NCI-H2107 treated with DMSO at 0.1 percent for 48 hours (cell line): ENCODE results near the gene COLQ.
"Not testable (repeated sequence)": the region's sequence is repeated elsewhere in the genome, so short reads cannot be mapped to it uniquely, and the experiment has no call there.

Experiments
- DNase-seq: peaks from one replicate; lab custom pipeline; 2025; ENCODE audit not compliant: unreplicated experiment; lab: John Stamatoyannopoulos, UW

Gene COLQ

GRCh38 chr3:15430624-15431023 is 90.9 kb downstream of the COLQ start:
- DNase-seq: no peak

GRCh38 chr3:15429080-15429479 is 92.4 kb downstream of the COLQ start:
- no peak for DNase-seq

GRCh38 chr3:15428539-15428938 is 93.0 kb downstream of the COLQ start:
- DNase-seq: no peak

DNA sequence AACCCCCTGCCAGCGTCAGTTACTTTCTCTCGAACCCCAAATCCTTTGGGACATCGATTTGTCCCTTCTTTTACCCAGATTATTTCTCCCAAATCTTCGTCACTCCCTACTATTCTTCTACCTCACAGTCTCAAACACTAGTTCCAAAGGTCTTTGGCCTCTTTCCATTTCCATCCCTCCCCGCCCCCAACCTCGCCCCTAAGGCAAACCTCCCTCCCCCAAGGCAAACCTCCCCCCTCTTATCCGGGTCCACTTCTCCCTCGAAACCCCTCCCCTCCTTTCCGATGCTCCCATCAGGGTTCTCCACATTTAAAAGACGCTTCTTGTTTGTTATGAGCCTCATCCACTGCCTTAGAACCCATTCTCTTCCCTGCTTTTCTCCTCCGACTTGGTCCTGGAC is 93.5 kb downstream of the COLQ start:
- DNase-seq: no peak

GRCh38 chr3:15427182-15427880 is 94.2 kb downstream of the COLQ start, which contains the start of the genes EAF1 and METTL6:
Gene EAF1, plus strand, starts transcription at chr3:15427598. Its CDS starts 182 bp downstream, at chr3:15427780.
Gene METTL6, minus strand, starts transcription at chr3:15427544. Its CDS starts 1,033 bp downstream, at chr3:15426511.
- DNase-seq: peak; percentile 17

- no peak for DNase-seq
These were observed 94.9 kb downstream of the COLQ start for GRCh38 chr3:15426579-15427118.

GRCh38 chr3:15420871-15421270 is 100.6 kb downstream of the COLQ start:
- DNase-seq: no peak

GRCh38 chr3:15410966-15411365 is 110.5 kb downstream of the COLQ start:
- DNase-seq: not testable (repeated sequence)

DNA sequence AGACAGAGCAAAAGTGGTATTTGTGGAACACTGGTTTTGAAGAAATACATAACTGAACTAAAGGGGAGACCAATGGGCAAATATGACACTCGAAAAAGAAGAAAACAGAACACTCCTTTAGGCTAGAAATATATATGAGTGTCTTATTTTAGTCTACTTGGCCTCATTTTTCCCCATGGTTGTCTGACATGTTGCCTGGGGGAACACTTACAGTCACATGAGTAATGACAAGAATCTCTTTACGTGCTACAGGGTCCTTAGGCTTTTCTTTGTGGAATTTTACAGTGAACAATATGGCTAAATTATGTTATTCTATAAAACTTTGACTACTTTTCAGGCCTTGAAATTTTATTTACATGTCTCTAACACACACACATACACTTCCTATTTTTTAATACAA is 111.7 kb downstream of the COLQ start:
- DNase-seq: no peak

DNA sequence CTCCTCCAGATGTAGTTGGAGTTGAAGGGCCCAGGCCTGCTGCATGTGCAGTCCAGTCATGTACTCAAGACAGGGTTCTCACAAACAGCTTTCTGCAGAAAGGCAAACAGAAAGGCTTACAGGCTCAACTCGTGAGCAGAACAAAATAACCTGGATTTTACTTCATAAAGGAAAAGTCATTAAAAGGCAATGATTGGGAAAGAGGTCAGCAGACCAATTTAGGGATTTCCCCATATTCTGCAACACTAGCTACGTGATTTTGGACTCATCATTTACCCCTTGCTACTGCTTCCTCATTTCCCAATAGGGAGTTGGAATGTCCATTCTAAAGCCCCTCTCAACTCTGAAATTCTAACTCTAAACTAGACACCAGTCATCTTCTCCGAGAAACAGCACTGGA is 112.3 kb downstream of the COLQ start:
- DNase-seq: no peak

GRCh38 chr3:15405448-15406050 is 116.0 kb downstream of the COLQ start:
- DNase-seq: no peak

DNA sequence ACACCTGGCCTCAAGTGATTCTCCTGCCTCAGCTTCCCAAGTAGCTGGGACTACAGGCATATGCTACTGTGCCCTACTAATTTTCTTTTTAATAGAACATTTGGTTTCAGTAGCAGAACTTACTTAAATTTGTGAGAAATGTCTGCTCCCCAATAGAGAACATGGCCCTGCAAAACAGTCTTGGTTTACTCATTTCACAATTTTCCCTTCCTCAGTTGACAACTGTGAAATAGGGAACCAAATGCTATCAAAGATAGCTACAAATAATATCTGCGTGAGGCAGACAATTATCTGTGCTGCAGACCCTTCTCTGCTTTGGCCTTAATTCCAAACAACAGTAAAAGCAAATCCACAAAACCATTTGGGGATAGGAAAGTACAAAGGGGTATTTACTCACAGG is 116.7 kb downstream of the COLQ start:
- DNase-seq: no peak

DNA sequence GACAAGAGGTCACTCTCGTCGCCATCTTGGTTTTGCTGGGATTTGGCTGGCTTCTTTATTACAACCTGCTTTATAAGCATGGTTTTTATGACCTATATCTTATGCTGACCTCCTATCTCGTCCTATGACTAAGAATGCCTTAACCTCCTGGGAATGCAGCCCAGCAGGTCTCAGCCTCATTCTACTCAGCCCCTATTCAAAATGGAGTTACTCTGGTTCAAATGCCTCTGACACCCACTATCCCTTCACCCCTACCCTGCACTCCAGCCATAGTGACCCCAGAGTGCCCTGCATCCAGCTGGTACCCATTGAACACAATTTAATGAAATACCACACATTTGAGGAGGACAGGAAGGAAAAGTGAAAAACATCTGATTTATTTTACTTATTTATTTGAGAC is 117.5 kb downstream of the COLQ start:
- no peak for DNase-seq

- no peak for DNase-seq
These were observed 118.0 kb downstream of the COLQ start for GRCh38 chr3:15403495-15403894.

- no peak for DNase-seq
These were observed 119.6 kb downstream of the COLQ start for GRCh38 chr3:15401936-15402335.
